D721Med (cell line): Measurements from ENCODE around the gene GLRA1.

Experiments used
- DNase-seq: peaks from one replicate; pipeline ENCODE4 v3.0.0; 2011; ENCODE audit warnings: low spot score; ENCODE audit not compliant: insufficient read length
- FAIRE-seq: peaks from 2 replicates; lab custom pipeline; 2011; peaks lifted over from hg19 to GRCh38; lab: Jason Lieb, UNC
- TF ChIP-seq, protein P1 (sequence below): IDR thresholded peaks from 2 replicates; pipeline ENCODE4 v1.5.1; 2012; ENCODE audit warnings: mild to moderate bottlenecking, control low read depth; ENCODE audit not compliant: insufficient read depth; ENCODE audit errors: missing control alignments

The GLRA1 gene

DNA sequence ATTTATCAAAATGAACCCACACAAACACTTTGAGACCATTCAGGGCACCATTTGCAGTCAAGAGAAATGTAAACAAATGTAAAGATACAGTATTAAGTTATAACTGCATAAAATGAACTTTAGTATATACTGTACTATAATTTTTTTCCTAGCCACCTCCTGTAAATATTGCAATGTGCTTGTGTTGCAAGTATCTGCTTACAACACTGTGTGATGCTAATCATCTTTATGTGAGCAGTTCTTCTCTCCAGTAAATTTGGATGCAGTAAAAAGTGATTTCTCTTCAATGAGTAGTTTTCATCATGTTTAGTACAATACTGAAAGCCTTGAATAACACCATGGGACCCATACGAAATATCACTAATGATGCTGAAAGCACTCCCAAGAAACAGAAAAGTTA, 143.4 kb downstream of the GLRA1 start:
- no peak for DNase-seq
- FAIRE-seq, result peak; percentile 25
- TF ChIP-seq, protein P1, sequence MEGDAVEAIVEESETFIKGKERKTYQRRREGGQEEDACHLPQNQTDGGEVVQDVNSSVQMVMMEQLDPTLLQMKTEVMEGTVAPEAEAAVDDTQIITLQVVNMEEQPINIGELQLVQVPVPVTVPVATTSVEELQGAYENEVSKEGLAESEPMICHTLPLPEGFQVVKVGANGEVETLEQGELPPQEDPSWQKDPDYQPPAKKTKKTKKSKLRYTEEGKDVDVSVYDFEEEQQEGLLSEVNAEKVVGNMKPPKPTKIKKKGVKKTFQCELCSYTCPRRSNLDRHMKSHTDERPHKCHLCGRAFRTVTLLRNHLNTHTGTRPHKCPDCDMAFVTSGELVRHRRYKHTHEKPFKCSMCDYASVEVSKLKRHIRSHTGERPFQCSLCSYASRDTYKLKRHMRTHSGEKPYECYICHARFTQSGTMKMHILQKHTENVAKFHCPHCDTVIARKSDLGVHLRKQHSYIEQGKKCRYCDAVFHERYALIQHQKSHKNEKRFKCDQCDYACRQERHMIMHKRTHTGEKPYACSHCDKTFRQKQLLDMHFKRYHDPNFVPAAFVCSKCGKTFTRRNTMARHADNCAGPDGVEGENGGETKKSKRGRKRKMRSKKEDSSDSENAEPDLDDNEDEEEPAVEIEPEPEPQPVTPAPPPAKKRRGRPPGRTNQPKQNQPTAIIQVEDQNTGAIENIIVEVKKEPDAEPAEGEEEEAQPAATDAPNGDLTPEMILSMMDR, result no peak

GRCh38 chr5:151780348-151780747, 144.3 kb downstream of the GLRA1 start:
- no peak for DNase-seq
- TF ChIP-seq, protein P1, result no peak
- no peak for FAIRE-seq

DNA sequence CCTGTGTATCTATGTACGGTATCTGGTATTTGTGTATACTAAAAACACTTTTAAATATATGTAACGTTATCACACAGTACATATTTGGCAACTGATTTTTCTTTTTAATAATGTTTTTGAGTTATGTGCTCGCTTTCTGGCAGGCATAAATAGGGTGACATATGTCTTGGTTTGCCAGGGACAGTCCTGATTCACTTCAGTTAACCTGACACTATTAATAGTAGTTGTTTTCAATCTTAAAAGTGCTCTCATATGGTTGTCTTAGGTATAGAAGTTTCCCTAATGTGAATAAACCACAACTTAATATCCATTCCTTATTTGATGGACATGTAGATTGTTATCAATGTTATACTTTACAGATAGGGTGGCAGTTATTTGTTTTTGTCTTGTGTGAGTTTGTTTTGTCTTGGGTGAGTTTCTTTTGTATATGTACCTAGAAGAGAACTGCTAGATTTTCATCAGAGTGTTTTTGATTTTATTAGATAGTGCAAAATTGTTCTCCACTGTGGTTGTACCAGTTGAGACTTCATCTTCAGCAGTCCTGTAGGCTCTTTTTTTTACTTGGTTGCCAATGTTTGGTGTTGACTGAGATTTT, 145.0 kb downstream of the GLRA1 start:
- FAIRE-seq (peak; percentile 25), DNase-seq (no peak)
- TF ChIP-seq, protein P1, result no peak

GRCh38 chr5:151775025-151775606, 149.5 kb downstream of the GLRA1 start:
- DNase-seq (no peak), FAIRE-seq (no peak)
- TF ChIP-seq, protein P1, result no peak

DNA sequence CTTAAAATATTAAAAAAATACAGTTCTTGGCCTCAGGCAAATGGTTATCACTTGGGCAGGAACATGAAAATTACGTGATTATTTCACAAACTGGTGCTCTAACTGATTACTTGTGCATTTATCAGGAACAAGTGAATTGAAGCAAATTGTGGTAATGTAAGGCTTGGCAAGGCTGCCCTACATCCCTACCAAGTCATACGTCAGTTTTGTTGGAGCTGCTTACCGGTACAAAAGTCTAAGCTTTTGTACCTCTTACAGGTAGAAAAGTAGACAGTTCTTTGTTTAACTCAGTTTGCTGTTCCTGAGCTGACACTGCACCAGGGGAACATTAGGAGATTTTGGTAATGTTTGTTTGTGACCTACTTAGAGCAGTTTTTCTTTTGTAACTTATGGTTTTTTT, 150.7 kb downstream of the GLRA1 start:
- FAIRE-seq (no peak), DNase-seq (no peak)
- TF ChIP-seq, protein P1, result no peak

- TF ChIP-seq, protein P1, result no peak
- DNase-seq (no peak), FAIRE-seq (no peak)
Measured at GRCh38 chr5:151772846-151773561, 151.6 kb downstream of the GLRA1 start.
